GM18873 (cell line): Measurements from ENCODE around the gene PSMG2.
"Not testable (repeated sequence)": the region's sequence is repeated elsewhere in the genome, so short reads cannot be mapped to it uniquely, and the experiment has no call there.

Experiments used
- ATAC-seq: cut with Tn5 transposase; IDR thresholded peaks from one replicate; pipeline ENCODE4 v1.9.1; 2021; ENCODE audit warnings: mild to moderate bottlenecking, moderate library complexity, moderate number of reproducible peaks; ENCODE audit not compliant: unreplicated experiment, low FRiP score

The PSMG2 gene

DNA sequence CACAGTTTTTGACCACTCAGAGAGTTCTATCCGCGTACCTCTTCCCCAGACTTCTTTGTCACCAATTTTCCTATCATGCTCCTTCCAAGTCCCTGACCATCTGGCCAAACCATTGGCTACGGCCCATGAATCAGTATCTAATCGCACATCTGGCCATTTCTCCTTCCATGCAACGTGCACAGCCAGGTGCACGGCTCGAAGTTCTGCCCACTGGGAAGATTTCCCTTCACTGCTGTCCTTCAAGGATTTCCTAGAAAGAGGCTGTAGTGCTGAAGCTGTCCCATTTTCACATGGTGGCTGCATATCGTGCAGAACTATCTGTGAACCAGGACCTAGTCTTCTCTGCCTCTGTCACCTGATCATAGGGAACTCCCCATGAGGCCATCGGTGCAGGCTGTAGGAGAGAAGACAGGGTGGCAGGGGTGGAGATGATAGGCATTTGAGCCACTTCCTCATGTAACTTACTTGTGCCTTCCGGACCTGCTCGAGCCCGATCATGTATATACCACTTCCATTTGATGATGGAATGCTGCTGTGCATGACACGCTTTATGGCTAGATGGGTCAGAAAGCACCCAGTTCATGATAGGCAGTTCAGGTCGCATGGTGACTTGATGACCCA is 53.9 kb downstream of the PSMG2 start:
- not testable (repeated sequence) for ATAC-seq

GRCh38 chr18:12758566-12758965 is 55.7 kb downstream of the PSMG2 start:
- ATAC-seq: not testable (repeated sequence)

DNA sequence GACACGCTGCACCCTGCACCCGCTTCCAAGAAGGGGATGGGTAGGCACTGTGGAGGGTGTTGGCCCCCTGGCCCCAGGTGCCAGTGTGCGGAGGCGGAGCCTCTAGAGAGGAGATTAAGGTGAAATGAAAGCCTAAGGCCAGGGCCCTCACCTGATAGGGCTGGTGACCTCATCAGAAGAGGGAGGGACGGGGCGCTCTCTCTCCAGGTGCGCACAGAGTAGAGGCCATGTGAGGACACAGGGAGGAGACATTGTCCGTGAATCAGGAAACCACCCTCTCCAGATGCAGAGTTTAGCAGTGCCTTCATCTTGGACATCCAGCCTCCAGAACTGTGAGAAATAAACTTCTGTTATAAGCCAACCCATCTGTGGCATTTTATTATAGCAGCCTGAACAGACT is 62.3 kb downstream of the PSMG2 start:
- ATAC-seq: no peak

DNA sequence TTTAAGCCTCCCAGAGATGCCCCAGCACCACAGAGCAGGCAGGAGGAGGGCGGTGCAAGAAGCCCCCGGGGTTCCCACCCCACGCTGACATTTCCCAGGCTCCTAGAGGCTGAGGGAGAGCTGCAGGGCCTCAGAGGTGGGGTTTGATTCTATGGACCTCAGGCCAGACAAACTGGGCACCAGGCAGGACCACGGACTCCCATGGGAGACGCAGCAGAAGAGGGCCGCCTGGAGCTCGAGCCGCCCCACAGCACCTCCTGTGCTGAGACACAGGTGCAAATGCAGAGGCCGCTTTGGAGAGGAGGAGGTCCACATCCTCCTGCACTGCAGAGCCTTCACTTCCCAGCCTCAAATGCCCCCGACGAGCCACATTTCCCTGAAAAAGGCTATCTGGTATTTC is 62.7 kb downstream of the PSMG2 start:
- no peak for ATAC-seq

DNA sequence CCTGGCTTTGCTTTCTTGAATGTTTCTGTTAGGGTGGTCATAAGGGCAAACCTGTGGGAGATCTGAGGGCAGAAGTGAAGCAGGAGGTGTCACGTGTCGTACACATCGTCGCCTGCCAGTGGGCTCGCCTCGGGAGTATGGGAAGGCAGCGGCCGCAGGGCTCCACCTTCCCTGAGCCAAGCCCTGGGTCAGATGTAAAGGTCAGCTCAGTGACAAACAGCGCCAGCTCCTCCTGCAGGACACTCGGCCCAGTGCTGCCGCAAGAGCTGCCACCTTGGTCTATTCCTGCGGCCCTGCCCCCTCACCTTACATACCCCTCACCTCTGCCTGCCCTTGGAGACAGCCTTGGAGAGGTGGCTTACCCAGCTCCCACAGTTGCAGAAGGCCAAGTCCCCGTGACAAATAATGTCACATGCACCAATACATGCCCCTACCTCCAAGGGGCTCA is 64.2 kb downstream of the PSMG2 start:
- ATAC-seq: no peak

GRCh38 chr18:12767580-12768155 is 64.8 kb downstream of the PSMG2 start:
- no peak for ATAC-seq

DNA sequence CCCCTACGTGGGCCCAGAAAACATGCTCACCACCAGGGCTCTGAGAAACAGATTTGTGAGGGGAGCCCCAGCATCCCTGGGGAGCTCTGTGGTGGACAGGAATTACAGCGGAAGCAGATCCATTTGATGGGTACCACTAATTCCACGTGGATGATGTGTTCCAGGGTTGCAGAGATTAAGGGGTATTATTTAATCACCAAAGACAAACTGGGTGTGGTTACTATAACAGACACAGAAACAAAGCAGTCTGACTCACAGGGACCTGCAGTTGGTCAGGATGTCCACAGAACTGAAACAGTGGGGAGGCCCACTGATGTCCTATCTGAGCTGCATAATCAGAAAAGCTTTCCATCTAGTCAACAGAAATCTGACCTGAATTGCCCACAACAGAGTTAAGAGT is 65.8 kb downstream of the PSMG2 start:
- no peak for ATAC-seq

DNA sequence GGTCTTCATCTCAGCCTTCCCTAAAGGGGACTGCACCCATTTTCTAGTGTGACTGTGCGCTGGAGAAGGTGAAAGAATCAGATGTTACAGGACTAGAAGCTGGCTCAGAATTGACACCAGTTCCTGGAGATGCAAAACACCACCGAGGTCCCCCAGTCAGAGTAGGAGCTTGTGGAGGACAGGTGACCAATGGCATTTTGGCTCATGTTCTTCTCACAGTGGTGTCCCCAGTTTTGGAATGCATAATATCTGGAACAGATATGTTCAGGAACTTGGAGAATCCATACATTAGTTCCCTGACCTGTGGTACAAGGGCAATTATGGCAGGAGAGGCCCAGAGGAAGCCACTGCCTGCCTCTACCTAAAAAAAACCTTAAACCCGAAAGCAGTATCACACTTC is 66.3 kb downstream of the PSMG2 start:
- no peak for ATAC-seq

- ATAC-seq: no peak
Observed at GRCh38 chr18:12769644-12770440, 67.0 kb downstream of the PSMG2 start.

- ATAC-seq: no peak
Observed at GRCh38 chr18:12770469-12771219, 67.8 kb downstream of the PSMG2 start.

- ATAC-seq: no peak
Observed at GRCh38 chr18:12772111-12772510, 69.3 kb downstream of the PSMG2 start.

GRCh38 chr18:12773369-12773768 is 70.5 kb downstream of the PSMG2 start:
- ATAC-seq: no peak

DNA sequence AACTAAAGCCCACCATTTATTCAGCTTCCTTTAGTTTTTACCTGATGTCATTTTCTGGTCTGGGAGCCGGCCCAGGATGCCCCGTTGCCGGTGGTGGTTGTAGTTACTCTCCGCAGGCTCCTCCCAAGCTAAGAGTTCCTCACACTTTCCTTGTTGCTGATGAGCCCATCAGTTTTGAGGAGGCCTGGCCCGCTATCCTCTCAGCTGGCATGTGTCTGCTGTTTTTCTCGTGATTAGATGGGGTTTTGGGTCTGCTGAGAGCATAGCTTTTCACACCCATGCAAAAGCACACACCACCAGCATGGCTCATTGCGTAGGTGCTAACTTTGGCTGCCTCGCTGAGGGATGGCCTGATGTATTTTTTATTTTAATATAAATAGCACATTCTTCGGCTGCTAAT is 72.1 kb downstream of the PSMG2 start:
- ATAC-seq: no peak
